ENCODE data around the gene BTRC.

DNA sequence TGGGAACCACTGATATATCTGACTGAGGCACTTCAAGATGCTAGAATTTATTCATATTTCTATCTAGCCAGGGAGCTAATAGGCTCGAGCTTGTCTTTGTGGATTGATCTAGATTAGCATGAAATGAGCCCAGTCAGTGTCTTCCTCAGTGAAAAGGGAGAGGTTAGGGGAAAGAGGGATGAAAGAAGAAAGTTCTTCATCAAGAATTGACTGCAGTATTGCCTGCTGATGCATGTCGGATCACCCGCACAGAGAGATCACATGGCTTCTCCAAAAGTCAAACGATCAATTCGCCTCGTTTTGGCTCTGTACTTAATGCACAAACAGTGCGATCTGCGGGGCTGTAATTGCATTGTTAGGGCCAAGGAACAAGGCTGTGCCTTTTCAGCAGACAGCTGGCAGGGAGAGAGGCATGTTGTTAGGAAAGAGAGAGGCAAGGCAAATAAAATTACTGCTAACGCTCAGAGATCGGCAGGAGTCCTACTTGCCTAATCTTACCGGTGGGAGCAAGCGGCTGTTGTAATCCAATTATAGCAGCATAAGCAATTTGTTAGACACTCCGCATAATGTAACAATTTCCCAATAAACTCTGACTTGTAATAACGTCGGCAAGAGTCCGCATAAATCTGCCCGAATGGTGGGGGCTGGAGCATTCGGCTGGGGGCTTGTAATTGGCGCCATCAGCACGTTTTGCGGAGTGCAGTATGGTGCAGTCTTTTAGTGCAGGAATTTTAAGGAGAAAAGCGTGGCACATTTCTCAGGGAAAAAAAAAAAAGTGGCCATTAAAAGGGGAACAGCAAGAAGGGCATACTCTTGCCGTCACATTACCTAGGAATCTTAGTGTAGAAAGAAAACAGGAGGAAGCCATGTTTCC, 132.0 kb downstream of the BTRC start:
- TF ChIP-seq POLR2A (IDR thresholded peaks at IDR 0.05): no peak
- TF ChIP-seq, protein P1, sequence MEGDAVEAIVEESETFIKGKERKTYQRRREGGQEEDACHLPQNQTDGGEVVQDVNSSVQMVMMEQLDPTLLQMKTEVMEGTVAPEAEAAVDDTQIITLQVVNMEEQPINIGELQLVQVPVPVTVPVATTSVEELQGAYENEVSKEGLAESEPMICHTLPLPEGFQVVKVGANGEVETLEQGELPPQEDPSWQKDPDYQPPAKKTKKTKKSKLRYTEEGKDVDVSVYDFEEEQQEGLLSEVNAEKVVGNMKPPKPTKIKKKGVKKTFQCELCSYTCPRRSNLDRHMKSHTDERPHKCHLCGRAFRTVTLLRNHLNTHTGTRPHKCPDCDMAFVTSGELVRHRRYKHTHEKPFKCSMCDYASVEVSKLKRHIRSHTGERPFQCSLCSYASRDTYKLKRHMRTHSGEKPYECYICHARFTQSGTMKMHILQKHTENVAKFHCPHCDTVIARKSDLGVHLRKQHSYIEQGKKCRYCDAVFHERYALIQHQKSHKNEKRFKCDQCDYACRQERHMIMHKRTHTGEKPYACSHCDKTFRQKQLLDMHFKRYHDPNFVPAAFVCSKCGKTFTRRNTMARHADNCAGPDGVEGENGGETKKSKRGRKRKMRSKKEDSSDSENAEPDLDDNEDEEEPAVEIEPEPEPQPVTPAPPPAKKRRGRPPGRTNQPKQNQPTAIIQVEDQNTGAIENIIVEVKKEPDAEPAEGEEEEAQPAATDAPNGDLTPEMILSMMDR (IDR thresholded peaks at IDR 0.05): no peak

All from body of pancreas (tissue), 4 donors.